MM.1S (cell line): Measurements from ENCODE around the gene DDN.

ENCODE experiments used
- EZH2 ChIP-seq: fragments of 300-600 bp; sonication (generic); optimal IDR thresholded peaks from 2 replicates; pipeline ENCODE3; 2017; ENCODE audit warnings: low read depth, mild to moderate bottlenecking, antibody characterized with exemption, low read length, mixed read lengths
- TF ChIP-seq, protein P1 (sequence below): fragments of 300-600 bp; sonication (generic); IDR thresholded peaks from 2 replicates; pipeline ENCODE4 v1.5.1; 2016; ENCODE audit warnings: antibody characterized with exemption, low read length, mixed read lengths

DNA sequence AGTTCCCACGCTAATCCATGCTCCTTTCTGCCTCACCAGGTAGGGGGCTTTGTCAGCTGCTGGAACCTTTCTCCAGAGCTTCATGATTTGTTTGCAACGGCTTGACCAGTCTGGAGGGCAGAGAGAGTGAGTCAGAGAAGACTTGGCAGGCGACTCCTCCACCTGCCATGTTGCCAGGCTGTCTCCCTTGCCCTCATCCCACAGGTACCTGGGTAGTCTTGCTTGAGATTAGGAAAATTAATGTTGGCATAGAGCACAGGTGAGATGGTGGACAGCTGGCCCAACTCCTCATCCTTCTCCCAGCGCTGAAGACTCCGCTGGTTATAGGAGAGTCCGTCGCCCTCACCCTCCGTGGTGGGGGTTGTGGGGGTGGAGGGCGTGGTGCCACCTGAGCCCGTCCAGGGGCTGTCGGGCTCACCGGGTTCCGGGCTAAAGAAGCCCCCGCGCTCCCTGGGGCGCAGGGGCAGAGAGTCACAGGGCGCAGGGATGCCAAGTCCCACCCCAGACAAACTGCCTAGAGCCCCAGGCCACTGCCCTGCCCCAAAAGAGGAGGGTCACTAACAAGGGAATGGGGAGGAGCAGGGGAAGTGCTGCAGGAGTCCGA, 42.8 kb upstream of the DDN start:
- TF ChIP-seq, protein P1, sequence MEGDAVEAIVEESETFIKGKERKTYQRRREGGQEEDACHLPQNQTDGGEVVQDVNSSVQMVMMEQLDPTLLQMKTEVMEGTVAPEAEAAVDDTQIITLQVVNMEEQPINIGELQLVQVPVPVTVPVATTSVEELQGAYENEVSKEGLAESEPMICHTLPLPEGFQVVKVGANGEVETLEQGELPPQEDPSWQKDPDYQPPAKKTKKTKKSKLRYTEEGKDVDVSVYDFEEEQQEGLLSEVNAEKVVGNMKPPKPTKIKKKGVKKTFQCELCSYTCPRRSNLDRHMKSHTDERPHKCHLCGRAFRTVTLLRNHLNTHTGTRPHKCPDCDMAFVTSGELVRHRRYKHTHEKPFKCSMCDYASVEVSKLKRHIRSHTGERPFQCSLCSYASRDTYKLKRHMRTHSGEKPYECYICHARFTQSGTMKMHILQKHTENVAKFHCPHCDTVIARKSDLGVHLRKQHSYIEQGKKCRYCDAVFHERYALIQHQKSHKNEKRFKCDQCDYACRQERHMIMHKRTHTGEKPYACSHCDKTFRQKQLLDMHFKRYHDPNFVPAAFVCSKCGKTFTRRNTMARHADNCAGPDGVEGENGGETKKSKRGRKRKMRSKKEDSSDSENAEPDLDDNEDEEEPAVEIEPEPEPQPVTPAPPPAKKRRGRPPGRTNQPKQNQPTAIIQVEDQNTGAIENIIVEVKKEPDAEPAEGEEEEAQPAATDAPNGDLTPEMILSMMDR = no peak
- TF ChIP-seq EZH2 = no peak
